HepG2 (cell line): Measurements from ENCODE around the gene MYO9A. TPM values are rescaled to one million over a fixed set of nuclear protein-coding genes. Genes with fewer than 3 reads are reported as not detected.

Source experiments
- ATAC-seq: fragments of 200-7000 bp; cut with Tn5 transposase; 3 replicates; pipeline ENCODE4 v1.9.1; 2020; ENCODE audit warnings: mild to moderate bottlenecking, moderate library complexity
- BruUV-seq: library from RNA; stranded (reverse); fragments of 400-500 nt; replicated peaks from 2 replicates; lab custom pipeline; 2021; lab: Mats Ljungman, UMichigan
- CTCF ChIA-PET: fragments of 300-600 bp; formaldehyde crosslinking; extraction: SDS; loops from one replicate; lab custom pipeline; 2021; ENCODE audit warnings: low total read pairs, inconsistent platforms, low intra/inter-chr PET ratio; lab: Yijun Ruan, JAX
- POLR2A ChIA-PET: fragments of 350-600 bp; sonication (Branson Sonifier 250); formaldehyde crosslinking; loops from one replicate; lab custom pipeline; 2020; ENCODE audit warnings: antibody characterized with exemption, inconsistent platforms; lab: Yijun Ruan, JAX
- DNase-seq: peaks from one replicate; pipeline ENCODE4 v3.0.0-alpha.2; 2015; ENCODE audit warnings: low spot score
- FAIRE-seq: peaks from 3 replicates; lab custom pipeline; 2011; peaks lifted over from hg19 to GRCh38; lab: Jason Lieb, UNC
- H2AFZ ChIP-seq: one replicate; pipeline ENCODE4 v1.6.1; 2011; ENCODE audit warnings: low read length, inconsistent platforms
- H3K27ac ChIP-seq: fragments of 300-600 bp; 3 replicates; pipeline ENCODE4 v1.8.0; 2011; ENCODE audit warnings: mixed run types, mild to moderate bottlenecking, mixed read lengths, low read length, inconsistent platforms; ENCODE audit not compliant: insufficient read depth; ENCODE audit errors: extremely low read length
- H3K27me3 ChIP-seq, 2 experiments: fragments of 200-600 bp in 1 of 2; 2 replicates in 1 of 2; 3 replicates in 1 of 2; pipeline versions ENCODE4 v1.6.0 to v1.8.0; 2011; ENCODE audit warnings: low read length in 2 of 2, mild to moderate bottlenecking in 2 of 2, moderate library complexity in 2 of 2, inconsistent platforms in 1 of 2; ENCODE audit not compliant: insufficient read depth in 2 of 2, control insufficient read depth in 1 of 2
- H3K36me3 ChIP-seq, 2 experiments: fragments of 200-600 bp in 1 of 2; replicated peaks in 1 of 2; 2 replicates in 1 of 2; 3 replicates in 1 of 2; pipeline versions ENCODE4 v1.5.1 to v1.8.0; 2011; ENCODE audit warnings: low read length in 2 of 2, inconsistent platforms in 1 of 2; ENCODE audit not compliant: insufficient read depth in 2 of 2, control insufficient read depth in 1 of 2
- H3K4me1 ChIP-seq: 2 replicates; pipeline ENCODE4 v1.5.1; 2012; ENCODE audit warnings: low read length, inconsistent platforms; ENCODE audit not compliant: insufficient read depth
- H3K4me2 ChIP-seq: 2 replicates; pipeline ENCODE4 v1.6.0; 2011; ENCODE audit warnings: low read depth, low read length, inconsistent platforms
- H3K4me3 ChIP-seq, 3 experiments: fragments of 200-600 bp in 1 of 3; sonication (generic), shearing (Covaris generic) in 1 of 3; replicated peaks in 1 of 3; 2 replicates each; pipeline ENCODE4 v1.5.1; 2011 to 2016; ENCODE audit warnings: low read length in 3 of 3, inconsistent platforms in 2 of 3, low read depth in 2 of 3, mild to moderate bottlenecking in 2 of 3, control low read depth in 1 of 3, mixed read lengths in 1 of 3; ENCODE audit not compliant: insufficient read depth in 1 of 3
- H3K79me2 ChIP-seq: one replicate; pipeline ENCODE4 v1.6.1; 2011; ENCODE audit warnings: low read length, inconsistent platforms; ENCODE audit not compliant: insufficient read depth
- H3K9ac ChIP-seq: 2 replicates; pipeline ENCODE4 v1.6.0; 2011; ENCODE audit warnings: mild to moderate bottlenecking, low read depth, low read length, inconsistent platforms; ENCODE audit not compliant: insufficient read depth
- H3K9me3 ChIP-seq: 2 replicates; pipeline ENCODE4 v1.5.1; 2012; ENCODE audit warnings: mild to moderate bottlenecking, low read length
- H4K20me1 ChIP-seq: 2 replicates; pipeline ENCODE4 v1.6.0; 2011; ENCODE audit warnings: inconsistent platforms, mild to moderate bottlenecking, low read length, moderate library complexity; ENCODE audit not compliant: insufficient read depth
- HMGXB3 ChIP-seq: sonication (generic); formaldehyde crosslinking; IDR thresholded peaks from 2 replicates; pipeline ENCODE4 v1.4.0; 2020; ENCODE audit warnings: missing genetic modification reagents, borderline replicate concordance
- JUND ChIP-seq: sonication (generic); formaldehyde crosslinking; IDR thresholded peaks from 2 replicates; pipeline ENCODE4 v1.8.0; 2022; ENCODE audit warnings: mild to moderate bottlenecking, missing genetic modification reagents
- MAFK ChIP-seq, 2 experiments: IDR thresholded peaks in 1 of 2; conservative IDR thresholded peaks in 1 of 2; 2 replicates each; pipeline ENCODE4 v1.6.1; 2011; ENCODE audit warnings: improper control_type of control experiment in 2 of 2, low read length in 2 of 2
- MEF2D ChIP-seq: sonication (generic); formaldehyde crosslinking; IDR thresholded peaks from 2 replicates; pipeline ENCODE4 v1.5.1; 2020; ENCODE audit warnings: mild to moderate bottlenecking, missing genetic modification reagents
- NFE2 ChIP-seq: sonication (generic); formaldehyde crosslinking; IDR thresholded peaks from 2 replicates; pipeline ENCODE4 v1.4.0; 2020; ENCODE audit warnings: missing genetic modification reagents
- POLR2A ChIP-seq, 2 experiments: IDR thresholded peaks; 2 replicates each; pipeline ENCODE4 v1.6.1; 2011; ENCODE audit warnings: low read depth in 2 of 2, low read length in 2 of 2, mild to moderate bottlenecking in 1 of 2, moderate library complexity in 1 of 2; ENCODE audit not compliant: insufficient read depth in 1 of 2
- RFX1 ChIP-seq: fragments of 450-650 bp; IDR thresholded peaks from 2 replicates; pipeline ENCODE4 v1.6.1; 2017
- SIX1 ChIP-seq: sonication (generic); formaldehyde crosslinking; IDR thresholded peaks from 2 replicates; pipeline ENCODE4 v1.4.0; 2020; ENCODE audit warnings: missing genetic modification reagents, borderline replicate concordance
- STAG1 ChIP-seq: sonication (generic); formaldehyde crosslinking; IDR thresholded peaks from 2 replicates; pipeline ENCODE4 v1.4.0; 2020; ENCODE audit warnings: missing genetic modification reagents
- ZBTB20 ChIP-seq: sonication (generic); formaldehyde crosslinking; IDR thresholded peaks from 2 replicates; pipeline ENCODE4 v1.8.1; 2023; ENCODE audit warnings: missing genetic modification reagents, low read depth, mild to moderate bottlenecking, borderline replicate concordance
- ZBTB3 ChIP-seq: sonication (generic); formaldehyde crosslinking; IDR thresholded peaks from 2 replicates; pipeline ENCODE4 v1.4.0; 2020; ENCODE audit warnings: low read depth, mild to moderate bottlenecking, moderate library complexity, missing genetic modification reagents, borderline replicate concordance
- ZBTB42 ChIP-seq: sonication (generic); formaldehyde crosslinking; IDR thresholded peaks from 2 replicates; pipeline ENCODE4 v1.5.0; 2020; ENCODE audit warnings: mild to moderate bottlenecking, missing genetic modification reagents
- ZNF275 ChIP-seq: sonication (generic); formaldehyde crosslinking; IDR thresholded peaks from 2 replicates; pipeline ENCODE4 v1.8.0; 2022; ENCODE audit warnings: missing genetic modification reagents, mild to moderate bottlenecking, inconsistent platforms, borderline replicate concordance
- ZNF343 ChIP-seq: sonication (generic); formaldehyde crosslinking; IDR thresholded peaks from 2 replicates; pipeline ENCODE4 v1.4.0; 2020; ENCODE audit warnings: mild to moderate bottlenecking, missing genetic modification reagents
- ZNF746 ChIP-seq: sonication (generic); formaldehyde crosslinking; IDR thresholded peaks from 2 replicates; pipeline ENCODE4 v1.8.0; 2022; ENCODE audit warnings: mild to moderate bottlenecking, missing genetic modification reagents
- ZNF773 ChIP-seq: sonication (generic); formaldehyde crosslinking; IDR thresholded peaks from 2 replicates; pipeline ENCODE4 v1.4.0; 2020; ENCODE audit warnings: missing genetic modification reagents, borderline replicate concordance
- WGBS: methylation state at CpG from one replicate; pipeline ENCODE4 v1.1.6; 2017; ENCODE audit warnings: low lambda C conversion rate; 5-methylcytosine and 5-hydroxymethylcytosine counted together
- in situ Hi-C: cut with HindIII; loops from 2 replicates; pipeline ENCODE4 v1.10.0; 2017; ENCODE audit warnings: low pct_unique_long_range_greater_than_20kb; ENCODE audit not compliant: extremely low pct_ligation_motif_present
- intact Hi-C: fragments of 100-400 bp; cut with micrococcal nuclease; formaldehyde crosslinking; loops from one replicate; pipeline ENCODE4 v1.10.0; 2022; ENCODE audit not compliant: unreplicated experiment
- polyA plus RNA-seq, 8 experiments: library from polyadenylated mRNA; depleted of rRNA in 3 of 8; stranded (reverse) in 7 of 8; unstranded in 1 of 8; fragments of >200 nt; fragmentation: Illumina TruSeq in 4 of 8; extraction: Trizol in 4 of 8; gene quantifications; 2 replicates each; pipeline versions ENCODE4 v1.2.1 to v1.2.3, GENCODE V29; 2011 to 2016; ENCODE audit warnings: low read depth in 4 of 8, missing spikeins in 1 of 8, mixed read lengths in 1 of 8; ENCODE audit not compliant: insufficient read depth in 1 of 8
- total RNA-seq, 5 experiments: library from RNA; depleted of rRNA; stranded (reverse); fragments of >200 nt; fragmentation: Illumina TruSeq; extraction: Trizol; gene quantifications; 2 replicates each; pipeline ENCODE4 v1.2.3, GENCODE V29; 2016; ENCODE audit warnings: low read depth in 1 of 5

The MYO9A gene
- total and polyA plus RNA-seq, 2 of the 13 experiments (the other 11 are each of a cell fraction or from before 2014, with no cell fraction given), result 4.8 to 15.3 TPM

GRCh38 chr15:71782422-71783165 lies 335.4 kb downstream of the MYO9A start:
- POLR2A ChIA-PET, result no interaction called here
- H3K79me2 ChIP-seq, result no peaks in the 10 kb centered on the region
- FAIRE-seq (no peak), DNase-seq (no peak), ATAC-seq (no peak)
- CTCF ChIA-PET, result no interaction called here
- no peaks in the 10 kb centered on the region for H3K36me3 ChIP-seq
- 36% methylated on average over 10 of the region's 10 CpGs for WGBS
- no peaks in the 10 kb centered on the region for H3K9me3 ChIP-seq
- TF ChIP-seq ZNF746 (CRISPR knock-in tag), result no peak
- no peak for TF ChIP-seq MEF2D (CRISPR knock-in tag)
- TF ChIP-seq ZNF275 (CRISPR knock-in tag), result no peak
- no peak for TF ChIP-seq JUND (CRISPR knock-in tag)
- TF ChIP-seq NFE2 (CRISPR knock-in tag), result no peak
- TF ChIP-seq ZNF773, result no peak
- no peak for TF ChIP-seq POLR2A (IDR thresholded peaks at IDR 0.05; ENCODE audit: insufficient read depth in 1 of 2, low read depth in 2 of 2, low read length in 2 of 2)
- no peak for TF ChIP-seq SIX1
- no peak for TF ChIP-seq ZBTB3 (CRISPR knock-in tag)
- TF ChIP-seq STAG1 (CRISPR knock-in tag), result no peak
- no peak for TF ChIP-seq HMGXB3
- no peak for TF ChIP-seq ZBTB20 (CRISPR knock-in tag)
- no peak for TF ChIP-seq ZBTB42 (CRISPR knock-in tag)
- no peak for TF ChIP-seq MAFK (conservative IDR thresholded peaks at IDR 0.05 in 1 of 2, IDR thresholded peaks at IDR 0.05 in 1 of 2; ENCODE audit: low read length in 2 of 2)
- TF ChIP-seq ZNF343 (CRISPR knock-in tag), result no peak
- TF ChIP-seq RFX1, result no peak
- no peaks in the 10 kb centered on the region for H4K20me1 ChIP-seq
- no peak overlapping the region for H3K9ac ChIP-seq
- in situ Hi-C loops, result no loop called here
- BruUV-seq, result no TSS peak
- intact Hi-C loops, result no loop called here
- no peak overlapping the region for H3K4me2 ChIP-seq
- no peak overlapping the region for H2AFZ ChIP-seq
- H3K27ac ChIP-seq, result no peak overlapping the region
- H3K4me3 ChIP-seq, result no peak overlapping the region
- peaks cover 5 to 23% of the 10 kb centered on the region in 2 experiments; a peak in 3 of 5 replicates for H3K27me3 ChIP-seq
- no peaks in the 10 kb centered on the region for H3K4me1 ChIP-seq
